HCT116 (cell line): Measurements from ENCODE around the gene SPATA19. TPM values are rescaled to one million over a fixed set of nuclear protein-coding genes. Genes with fewer than 3 reads are reported as not detected.

ENCODE experiments used
- ATAC-seq: fragments of 200-7000 bp; cut with Tn5 transposase; 2 replicates; pipeline ENCODE4 v1.9.1; 2020; ENCODE audit warnings: mild to moderate bottlenecking, moderate library complexity
- Bru-seq: library from RNA; stranded (reverse); fragments of 400-500 nt; gene quantifications from one replicate; lab custom pipeline; 2021; lab: Mats Ljungman, UMichigan
- BruChase-seq, 2 experiments: library from RNA; stranded (reverse); fragments of 400-500 nt; gene quantifications; one replicate each; lab custom pipeline; 2021; lab: Mats Ljungman, UMichigan
- BruUV-seq: library from RNA; stranded (reverse); fragments of 400-500 nt; replicated peaks from 2 replicates; lab custom pipeline; 2021; lab: Mats Ljungman, UMichigan
- CTCF ChIA-PET: fragments of 300-600 bp; sonication (Branson Sonifier 250); formaldehyde crosslinking; loops from one replicate; lab custom pipeline; 2021; ENCODE audit warnings: antibody characterized with exemption; lab: Charles Lee
- POLR2A ChIA-PET: fragments of 300-600, 350-600 bp; sonication (Branson Sonifier 250); formaldehyde crosslinking; loops from one replicate; lab custom pipeline; 2021; ENCODE audit warnings: antibody characterized with exemption; lab: Charles Lee
- RAD21 ChIA-PET, 2 experiments: fragments of 300-600 bp; sonication (Branson Sonifier 250); formaldehyde crosslinking; loops; one replicate each; lab custom pipeline; 2023; ENCODE audit warnings: low total read pairs in 2 of 2; ENCODE audit not compliant: uncharacterized antibody in 2 of 2, unreplicated experiment in 2 of 2, low non-redundant PET in 1 of 2; lab: Charles Lee
- DNase-seq: peaks from one replicate; pipeline ENCODE4 v3.0.0-alpha.2; 2010; ENCODE audit warnings: low read depth, low spot score
- H2AFZ ChIP-seq: fragments of 200-600 bp; shearing (Covaris generic), sonication (generic); 2 replicates; pipeline ENCODE4 v1.6.1; 2017; ENCODE audit warnings: low read depth, mixed run types, mixed read lengths, antibody characterized with exemption, low read length; ENCODE audit not compliant: poor library complexity, severe bottlenecking
- H3K27ac ChIP-seq: 2 replicates; pipeline ENCODE4 v1.5.1; 2012; ENCODE audit warnings: low read depth, low read length
- H3K27me3 ChIP-seq: fragments of 200-600 bp; sonication (generic); 2 replicates; pipeline ENCODE4 v1.6.1; 2016; ENCODE audit warnings: mixed run types, low read length, mixed read lengths; ENCODE audit not compliant: insufficient read depth
- H3K36me3 ChIP-seq, 2 experiments: fragments of 200-500 bp in 1 of 2; fragments of 200-600 bp in 1 of 2; sonication (Bioruptor generic) in 1 of 2; sonication (generic) in 1 of 2; 2 replicates each; pipeline versions ENCODE4 v1.5.1 to v1.6.1; 2014 to 2016; ENCODE audit warnings: low read length in 2 of 2, inconsistent platforms in 1 of 2, mixed read lengths in 1 of 2, mixed run types in 1 of 2; ENCODE audit not compliant: insufficient read depth in 2 of 2, control insufficient read depth in 1 of 2
- H3K4me1 ChIP-seq, 2 experiments: fragments of 200-600 bp in 1 of 2; sonication (generic) in 1 of 2; 2 replicates each; pipeline versions ENCODE4 v1.5.1 to v1.6.1; 2012 to 2017; ENCODE audit warnings: low read length in 2 of 2, inconsistent platforms in 1 of 2, mild to moderate bottlenecking in 1 of 2, mixed read lengths in 1 of 2, mixed run types in 1 of 2, moderate library complexity in 1 of 2; ENCODE audit not compliant: insufficient read depth in 2 of 2, control insufficient read depth in 1 of 2
- H3K4me2 ChIP-seq: fragments of 200-600 bp; sonication (generic); 2 replicates; pipeline ENCODE4 v1.6.1; 2017; ENCODE audit warnings: mixed run types, low read length, mixed read lengths
- H3K4me3 ChIP-seq, 2 experiments: fragments of 200-600 bp in 1 of 2; sonication (generic) in 1 of 2; replicated peaks in 1 of 2; 2 replicates each; pipeline ENCODE4 v1.5.1; 2011 to 2016; ENCODE audit warnings: low read length in 2 of 2, control low read depth in 1 of 2, low read depth in 1 of 2, mild to moderate bottlenecking in 1 of 2, mixed read lengths in 1 of 2, mixed run types in 1 of 2
- H3K79me2 ChIP-seq: fragments of 200-600 bp; sonication (generic); 2 replicates; pipeline ENCODE4 v1.6.1; 2017; ENCODE audit warnings: mild to moderate bottlenecking, mixed run types, low read length, moderate library complexity, mixed read lengths; ENCODE audit not compliant: insufficient read depth
- H3K9ac ChIP-seq: fragments of 200-600 bp; sonication (generic); 2 replicates; pipeline ENCODE4 v1.6.1; 2016; ENCODE audit warnings: low read length, mixed read lengths
- H3K9me2 ChIP-seq: fragments of 200-600 bp; sonication (generic), shearing (Covaris generic); 2 replicates; pipeline ENCODE4 v1.6.1; 2017; ENCODE audit warnings: mixed run types, mild to moderate bottlenecking, moderate library complexity; ENCODE audit not compliant: insufficient read depth
- H3K9me3 ChIP-seq, 2 experiments: fragments of 200-500 bp in 1 of 2; fragments of 200-600 bp in 1 of 2; sonication (Bioruptor generic) in 1 of 2; sonication (generic) in 1 of 2; 2 replicates each; pipeline ENCODE4 v1.6.1; 2014 to 2017; ENCODE audit warnings: low read length in 2 of 2, mixed read lengths in 2 of 2, inconsistent platforms in 1 of 2, low read depth in 1 of 2, mild to moderate bottlenecking in 1 of 2, mixed run types in 1 of 2, moderate library complexity in 1 of 2; ENCODE audit not compliant: control insufficient read depth in 1 of 2, insufficient read depth in 1 of 2
- H4K20me1 ChIP-seq: fragments of 200-600 bp; sonication (generic), shearing (Covaris generic); 2 replicates; pipeline ENCODE4 v1.6.1; 2017; ENCODE audit warnings: mixed run types, mild to moderate bottlenecking, moderate library complexity; ENCODE audit not compliant: insufficient read depth
- ATF3 ChIP-seq: IDR thresholded peaks from 2 replicates; pipeline ENCODE4 v1.6.1; 2012
- CEBPB ChIP-seq: IDR thresholded peaks from 2 replicates; pipeline ENCODE4 v1.6.1; 2012; ENCODE audit warnings: low read depth
- CTCF ChIP-seq, 3 experiments: fragments of 200-600 bp in 1 of 3; sonication (generic) in 1 of 3; IDR thresholded peaks in 2 of 3; conservative IDR thresholded peaks in 1 of 3; 2 replicates each; pipeline ENCODE4 v1.5.1; 2012 to 2017; ENCODE audit warnings: low read depth in 2 of 3, low read length in 2 of 3, antibody characterized with exemption in 1 of 3, borderline replicate concordance in 1 of 3, control low read depth in 1 of 3, mild to moderate bottlenecking in 1 of 3, mixed read lengths in 1 of 3, mixed run types in 1 of 3, moderate library complexity in 1 of 3; ENCODE audit not compliant: insufficient read depth in 1 of 3
- EGR1 ChIP-seq: IDR thresholded peaks from 2 replicates; pipeline ENCODE4 v1.6.1; 2012; ENCODE audit warnings: low read depth
- ELF1 ChIP-seq: IDR thresholded peaks from 2 replicates; pipeline ENCODE4 v1.6.1; 2012; ENCODE audit warnings: low read depth, borderline replicate concordance
- EZH2 ChIP-seq: fragments of 200-600 bp; sonication (generic); IDR thresholded peaks from 2 replicates; pipeline ENCODE4 v1.6.1; 2017; ENCODE audit warnings: antibody characterized with exemption, mixed run types
- MAX ChIP-seq: IDR thresholded peaks from 2 replicates; pipeline ENCODE4 v1.6.1; 2012
- SIN3A ChIP-seq: IDR thresholded peaks from 2 replicates; pipeline ENCODE4 v1.6.1; 2012; ENCODE audit warnings: low read depth
- SRF ChIP-seq: IDR thresholded peaks from 2 replicates; pipeline ENCODE4 v1.6.1; 2012; ENCODE audit warnings: low read depth
- TCF7L2 ChIP-seq: IDR thresholded peaks from 2 replicates; pipeline ENCODE4 v1.7.0; 2011; ENCODE audit warnings: borderline replicate concordance, inconsistent platforms; ENCODE audit not compliant: insufficient read depth, insufficient read length; ENCODE audit errors: extremely low read depth
- ZNF274 ChIP-seq: fragments of 200-500 bp; sonication (Bioruptor generic); IDR thresholded peaks from 2 replicates; pipeline ENCODE4 v1.6.1; 2014; ENCODE audit warnings: mild to moderate bottlenecking, low read depth, low read length, inconsistent platforms
- intact Hi-C: fragments of 100-400 bp; cut with micrococcal nuclease; formaldehyde crosslinking; loops from 2 replicates; pipeline ENCODE4 v1.10.0; 2022
- long read RNA-seq: library from polyadenylated mRNA; unstranded; transcript quantifications from one replicate; pipeline ENCODE4 v2.0.0, GENCODE V29; 2021; ENCODE audit not compliant: unreplicated experiment
- polyA plus RNA-seq: library from polyadenylated mRNA; unstranded; fragments of >200 nt; gene quantifications from 2 replicates; pipeline ENCODE4 v1.2.1, GENCODE V29; 2012; ENCODE audit warnings: missing spikeins
- total RNA-seq: library from RNA; stranded (reverse); gene quantifications from one replicate; pipeline ENCODE4 v1.2.1, GENCODE V29; 2021; ENCODE audit not compliant: unreplicated experiment

SPATA19 gene
- total RNA-seq (not detected), Bru-seq, nascent RNA (not detected), BruChase-seq, experiment 1, labeled RNA remaining after a 6-hour chase (not detected), BruChase-seq, experiment 2, labeled RNA remaining after a 2-hour chase (not detected)
- polyA plus RNA-seq, result not detected in 2 replicates
- long read RNA-seq, result 0 reads

GRCh38 chr11:133845413-133845812, at the start of gene SPATA19:
TSS of gene SPATA19 (minus strand) at chr11:133845513. CDS start at chr11:133845446, 67 bp downstream.
- H3K27ac ChIP-seq, result no peak within 1 kb of the TSS
- H3K27me3 ChIP-seq, result peaks cover 15% of the 10 kb centered on the region; the same call in 1 of the 2 replicates
- H4K20me1 ChIP-seq, result no peaks in the 10 kb centered on the region
- no peaks in the 10 kb centered on the region for H3K9me3 ChIP-seq
- TF ChIP-seq ZNF274, result no peak
- TF ChIP-seq MAX, result no peak
- TF ChIP-seq CEBPB, result no peak
- no peak for TF ChIP-seq TCF7L2
- no peak for TF ChIP-seq ATF3
- TF ChIP-seq SIN3A, result no peak
- no peak for TF ChIP-seq EZH2
- no peak for TF ChIP-seq SRF
- TF ChIP-seq EGR1, result no peak
- TF ChIP-seq CTCF (IDR thresholded peaks at IDR 0.05 in 2 of 3, conservative IDR thresholded peaks at IDR 0.05 in 1 of 3; ENCODE audit: borderline replicate concordance in 1 of 3, insufficient read depth in 1 of 3, low read depth in 2 of 3, low read length in 2 of 3), result no peak
- no peak for TF ChIP-seq ELF1
- H3K79me2 ChIP-seq, result no peaks in the 10 kb centered on the region
- H3K4me2 ChIP-seq, result no peak within 1 kb of the TSS
- no peaks in the 10 kb centered on the region for H3K9me2 ChIP-seq
- DNase-seq, result no peak
- POLR2A ChIA-PET, result no interaction called here
- no peak within 1 kb of the TSS for H3K9ac ChIP-seq
- no TSS peak for BruUV-seq
- CTCF ChIA-PET, result no interaction called here
- H3K36me3 ChIP-seq, result no peaks in the 10 kb centered on the region
- intact Hi-C loops, result no loop called here
- no peak within 1 kb of the TSS for H3K4me3 ChIP-seq
- H2AFZ ChIP-seq, result no peak within 1 kb of the TSS
- ATAC-seq, result no peak
- RAD21 ChIA-PET, result no interaction called here
- H3K4me1 ChIP-seq, result peaks cover 0 to 6% of the 10 kb centered on the region in 2 experiments; a peak in 1 of 4 replicates
